Kidney epithelial cell (primary cell): Measurements from ENCODE around the gene PKNOX2. TPM values are rescaled to one million over a fixed set of nuclear protein-coding genes. Genes with fewer than 3 reads are reported as not detected.

ENCODE experiments used
- DNase-seq: peaks from one replicate; pipeline ENCODE4 v3.0.0-alpha.2; 2010; ENCODE audit warnings: low read depth
- H3K27me3 ChIP-seq: 2 replicates; pipeline ENCODE4 v1.6.0; 2011; ENCODE audit warnings: low read length; ENCODE audit not compliant: control insufficient read depth, insufficient read depth
- H3K36me3 ChIP-seq: 2 replicates; pipeline ENCODE4 v1.5.1; 2011; ENCODE audit warnings: low read length; ENCODE audit not compliant: control insufficient read depth, insufficient read depth
- H3K4me3 ChIP-seq: 2 replicates; pipeline ENCODE4 v1.5.1; 2011; ENCODE audit warnings: low read depth, mild to moderate bottlenecking, control low read depth, low read length
- CTCF ChIP-seq: IDR thresholded peaks from 2 replicates; pipeline ENCODE4 v1.5.1; 2011; ENCODE audit warnings: mild to moderate bottlenecking, moderate library complexity, low read length, control low read depth, inconsistent platforms; ENCODE audit not compliant: insufficient read depth, poor library complexity, severe bottlenecking
- total RNA-seq: library from RNA; depleted of rRNA; stranded (reverse); fragments of >200 nt; gene quantifications from 2 replicates; pipeline ENCODE4 v1.2.3, GENCODE V29; 2015

PKNOX2 gene
- total RNA-seq, 1 donor from 2014 or later = 0.42 TPM

GRCh38 chr11:125148011-125148410, 16.5 kb upstream of the PKNOX2 start:
- TF ChIP-seq CTCF = no peak
- no peaks in the 10 kb centered on the region for H3K36me3 ChIP-seq
- H3K4me3 ChIP-seq = no peak overlapping the region
- DNase-seq = no peak
- H3K27me3 ChIP-seq = no peaks in the 10 kb centered on the region

- no peak for TF ChIP-seq CTCF
- H3K36me3 ChIP-seq = no peaks in the 10 kb centered on the region
- no peaks in the 10 kb centered on the region for H3K27me3 ChIP-seq
- DNase-seq = no peak
- H3K4me3 ChIP-seq = no peak overlapping the region
Measured at GRCh38 chr11:125148743-125149142, 15.8 kb upstream of the PKNOX2 start.

GRCh38 chr11:125153837-125154236, 10.7 kb upstream of the PKNOX2 start:
- Histone ChIP-seq H3K4me3 (no peak overlapping the region), H3K27me3 (peaks cover 2% of the 10 kb centered on the region), H3K36me3 (no peaks in the 10 kb centered on the region)
- TF ChIP-seq CTCF = no peak
- DNase-seq = no peak

GRCh38 chr11:125154378-125155099, 10.0 kb upstream of the PKNOX2 start:
- no peak for DNase-seq
- H3K27me3 ChIP-seq = peaks cover 2% of the 10 kb centered on the region
- H3K36me3 ChIP-seq = no peaks in the 10 kb centered on the region
- H3K4me3 ChIP-seq = no peak overlapping the region
- no peak for TF ChIP-seq CTCF

- H3K27me3 ChIP-seq = peaks cover 2% of the 10 kb centered on the region
Measured at GRCh38 chr11:125155100-125155444, 9.5 kb upstream of the PKNOX2 start.

More at GRCh38 chr11:125155100-125155444, 9.5 kb upstream of the PKNOX2 start:
- Histone ChIP-seq H3K4me3 (no peak overlapping the region), H3K36me3 (no peaks in the 10 kb centered on the region)
- DNase-seq = no peak
- TF ChIP-seq CTCF = no peak
